ENCODE results near the gene PXMP2. TPM values are rescaled to one million over a fixed set of nuclear protein-coding genes. Genes with fewer than 3 reads are reported as not detected.

Gene PXMP2
- total RNA-seq, 6 donors from 2014 or later = 16.8 to 41.7 (median 20.9) TPM

DNA sequence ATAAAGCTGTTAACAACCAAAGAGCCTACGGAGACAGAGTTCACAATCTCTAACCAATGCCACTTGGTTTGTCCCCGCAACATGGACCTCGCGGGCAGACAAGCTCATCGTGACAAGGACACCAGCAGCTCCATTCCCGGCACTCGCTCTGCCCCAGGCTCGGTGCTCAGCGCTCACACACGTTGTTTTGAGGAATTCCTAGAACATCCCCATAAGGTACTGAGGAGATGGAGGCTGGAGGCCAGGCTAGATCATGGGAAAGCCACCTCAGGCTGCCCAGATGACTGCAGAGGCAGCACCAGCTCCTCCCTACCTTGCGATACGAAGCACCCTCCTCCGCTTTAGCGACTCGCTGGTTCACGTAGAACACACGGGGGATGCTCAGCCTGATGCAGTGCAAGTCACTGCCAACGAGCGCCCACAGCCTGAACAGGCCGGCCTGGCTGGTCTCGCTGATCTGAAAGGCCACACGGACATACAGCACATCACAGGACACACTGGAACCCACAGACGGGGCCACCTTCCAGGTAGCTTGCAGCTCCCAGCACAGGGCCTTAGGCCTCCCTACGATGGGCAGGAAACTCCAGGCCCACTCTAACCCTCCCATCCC lies 38.7 kb upstream of the PXMP2 start:
- 96 to 97% methylated on average over 19 to 20 of the region's 24 CpGs for WGBS, 2 donors
- DNase-seq (no peak), ATAC-seq (ENCODE audit: low FRiP score in 2 of 2) (no peak)
- Histone ChIP-seq H3K36me3 (peaks cover 0 to 58% (median 42%) of the 10 kb centered on the region in 4 donors), H3K4me1 (no peaks in the 10 kb centered on the region), H3K27ac (no peak overlapping the region), H3K9me3 (no peaks in the 10 kb centered on the region), H3K4me3 (no peak overlapping the region), H3K27me3 (no peaks in the 10 kb centered on the region)
- no peak for TF ChIP-seq POLR2A (IDR thresholded peaks at IDR 0.05)
- no peak for TF ChIP-seq POLR2AphosphoS5 (IDR thresholded peaks at IDR 0.05)
- TF ChIP-seq CTCF (IDR thresholded peaks at IDR 0.05) = no peak
- TF ChIP-seq EP300 (IDR thresholded peaks at IDR 0.05) = no peak

DNA sequence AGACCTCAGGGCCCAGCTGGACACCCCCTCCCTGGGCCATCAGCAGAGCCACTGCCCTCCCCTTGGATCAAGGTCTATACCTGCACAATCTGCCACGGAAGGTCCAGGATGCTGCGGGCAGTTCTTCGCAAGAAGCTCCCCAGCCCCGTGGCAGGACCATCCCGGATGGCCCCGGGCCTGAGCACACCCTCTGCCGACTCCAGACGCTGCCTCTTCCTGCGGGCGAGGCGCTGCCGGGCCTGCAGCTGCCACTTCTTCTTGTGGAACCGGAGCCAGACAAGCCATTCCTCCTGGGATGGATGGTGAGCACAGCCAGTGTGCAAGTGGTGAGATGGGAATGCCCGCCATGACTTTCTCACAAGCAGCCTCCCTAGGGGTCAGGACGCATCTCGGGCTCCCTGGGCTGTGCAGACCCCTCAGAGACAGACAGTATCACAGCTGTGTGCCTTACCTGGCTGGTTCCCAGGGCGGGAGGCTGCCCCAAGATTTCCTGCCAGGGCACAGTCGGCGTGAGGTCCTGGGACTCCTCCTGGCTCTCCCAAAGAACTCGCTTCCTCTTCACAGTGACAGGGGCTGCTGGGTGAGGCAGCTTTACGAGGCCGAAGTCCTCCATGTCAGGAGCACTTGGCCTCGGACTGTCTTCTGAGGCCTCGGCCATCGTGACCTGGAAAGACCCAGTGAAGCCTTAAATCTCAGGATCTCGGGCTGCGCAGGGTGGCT lies 38.0 kb upstream of the PXMP2 start:
- peak in 1 of 2 donors; percentile 21 for ATAC-seq (ENCODE audit: low FRiP score in 2 of 2)
- H3K4me1 ChIP-seq = no peaks in the 10 kb centered on the region
- no peak overlapping the region for H3K4me3 ChIP-seq
- peaks cover 0 to 62% (median 46%) of the 10 kb centered on the region in 4 donors for H3K36me3 ChIP-seq
- TF ChIP-seq CTCF (IDR thresholded peaks at IDR 0.05) (no peak), POLR2AphosphoS5 (IDR thresholded peaks at IDR 0.05) (no peak), EP300 (IDR thresholded peaks at IDR 0.05) (no peak), POLR2A (IDR thresholded peaks at IDR 0.05) (no peak)
- no peaks in the 10 kb centered on the region for H3K9me3 ChIP-seq
- no peaks in the 10 kb centered on the region for H3K27me3 ChIP-seq
- DNase-seq = no peak
- H3K27ac ChIP-seq = no peak overlapping the region
- 94 to 95% methylated on average over 20 to 22 of the region's 27 CpGs for WGBS, 2 donors

GRCh38 chr12:132651444-132652100 lies 35.8 kb upstream of the PXMP2 start:
- Histone ChIP-seq H3K9me3 (no peaks in the 10 kb centered on the region), H3K27ac (no peak overlapping the region), H3K36me3 (peaks cover 0 to 74% (median 53%) of the 10 kb centered on the region in 4 donors), H3K27me3 (no peaks in the 10 kb centered on the region), H3K4me3 (no peak overlapping the region), H3K4me1 (no peaks in the 10 kb centered on the region)
- TF ChIP-seq EP300 (IDR thresholded peaks at IDR 0.05) = no peak
- TF ChIP-seq CTCF (IDR thresholded peaks at IDR 0.05) = no peak
- no peak for TF ChIP-seq POLR2A (IDR thresholded peaks at IDR 0.05)
- no peak for TF ChIP-seq POLR2AphosphoS5 (IDR thresholded peaks at IDR 0.05)
- 84 to 91% methylated on average over 8 to 9 of the region's 9 CpGs for WGBS, 2 donors
- ATAC-seq (ENCODE audit: low FRiP score in 2 of 2) = no peak
- no peak for DNase-seq

GRCh38 chr12:132653567-132654290 lies 33.7 kb upstream of the PXMP2 start:
- ATAC-seq (ENCODE audit: low FRiP score in 2 of 2) (no peak), DNase-seq (no peak)
- 89 to 92% methylated on average over 7 of the region's 7 CpGs for WGBS, 2 donors
- Histone ChIP-seq H3K36me3 (peaks cover 6 to 78% (median 54%) of the 10 kb centered on the region in 4 donors), H3K9me3 (no peaks in the 10 kb centered on the region), H3K4me1 (no peaks in the 10 kb centered on the region), H3K4me3 (no peak overlapping the region), H3K27me3 (no peaks in the 10 kb centered on the region), H3K27ac (no peak overlapping the region)
- no peak for TF ChIP-seq CTCF (IDR thresholded peaks at IDR 0.05)
- TF ChIP-seq EP300 (IDR thresholded peaks at IDR 0.05) = no peak
- no peak for TF ChIP-seq POLR2A (IDR thresholded peaks at IDR 0.05)
- TF ChIP-seq POLR2AphosphoS5 (IDR thresholded peaks at IDR 0.05) = no peak

Measured in upper lobe of left lung (tissue), 6 donors.